Subcutaneous adipose tissue (tissue), 4 donors: ENCODE data around the gene PRKD1. TPM values are rescaled to one million over a fixed set of nuclear protein-coding genes. Genes with fewer than 3 reads are reported as not detected.

Experiments used
- CTCF ChIP-seq: fragments of 450-650 bp; IDR thresholded peaks from one replicate; pipeline ENCODE4 v1.5.1; 2016; ENCODE audit warnings: low read depth, mild to moderate bottlenecking, control low read depth, antibody characterized with exemption, moderate library complexity
- total RNA-seq, 4 donors: library from RNA; depleted of rRNA; stranded (reverse); fragments of >200 nt; gene quantifications; one replicate each; pipeline ENCODE4 v1.1.0, GENCODE V29; 2016

PRKD1 gene
- total RNA-seq, 4 donors from 2014 or later = 7.8 to 19.4 (median 19.1) TPM

DNA sequence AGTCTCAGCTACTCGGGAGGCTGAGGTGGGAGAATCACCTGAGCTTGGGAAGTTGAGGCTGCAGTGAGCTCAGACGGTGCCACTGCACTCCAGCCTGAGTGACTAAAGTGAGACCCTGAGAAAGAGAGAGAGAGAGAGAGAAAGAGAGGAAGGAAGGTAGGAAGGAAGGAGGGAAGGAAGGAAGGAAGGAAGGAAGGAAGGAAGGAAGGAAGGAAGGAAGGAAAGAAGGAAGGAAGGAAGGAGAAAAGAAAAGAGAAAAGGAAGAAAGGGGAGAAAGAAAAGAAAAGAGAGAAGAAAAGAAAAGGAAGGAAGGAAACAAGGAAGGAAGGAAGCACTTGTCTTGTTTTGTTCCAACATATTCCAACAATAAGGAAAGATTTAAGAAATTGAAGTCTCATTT lies 7.8 kb downstream of the PRKD1 start:
- TF ChIP-seq CTCF = no peak

- TF ChIP-seq CTCF = no peak
These were observed 8.7 kb downstream of the PRKD1 start for GRCh38 chr14:29918981-29919380.

- TF ChIP-seq CTCF = no peak
These were observed 14.1 kb downstream of the PRKD1 start for GRCh38 chr14:29913566-29913965.

DNA sequence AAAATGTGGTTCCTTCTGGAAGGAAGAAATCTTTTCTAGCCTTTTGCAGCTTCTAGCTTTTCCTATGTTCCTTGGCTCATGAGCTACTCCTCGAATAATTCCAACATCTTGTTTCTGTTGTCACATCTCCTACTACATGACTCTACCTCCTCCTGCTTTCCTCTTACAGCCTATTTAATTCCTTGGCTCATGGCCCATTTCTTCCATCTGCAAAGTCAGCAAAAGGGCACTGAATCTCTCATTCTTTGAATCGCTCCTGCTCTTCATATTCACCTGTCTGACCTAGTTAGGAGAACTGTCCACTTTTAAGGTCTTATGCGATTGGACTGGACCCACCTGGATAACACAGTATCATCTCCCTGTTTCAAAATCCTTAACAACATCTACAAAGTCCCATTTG lies 15.8 kb downstream of the PRKD1 start:
- TF ChIP-seq CTCF = no peak

DNA sequence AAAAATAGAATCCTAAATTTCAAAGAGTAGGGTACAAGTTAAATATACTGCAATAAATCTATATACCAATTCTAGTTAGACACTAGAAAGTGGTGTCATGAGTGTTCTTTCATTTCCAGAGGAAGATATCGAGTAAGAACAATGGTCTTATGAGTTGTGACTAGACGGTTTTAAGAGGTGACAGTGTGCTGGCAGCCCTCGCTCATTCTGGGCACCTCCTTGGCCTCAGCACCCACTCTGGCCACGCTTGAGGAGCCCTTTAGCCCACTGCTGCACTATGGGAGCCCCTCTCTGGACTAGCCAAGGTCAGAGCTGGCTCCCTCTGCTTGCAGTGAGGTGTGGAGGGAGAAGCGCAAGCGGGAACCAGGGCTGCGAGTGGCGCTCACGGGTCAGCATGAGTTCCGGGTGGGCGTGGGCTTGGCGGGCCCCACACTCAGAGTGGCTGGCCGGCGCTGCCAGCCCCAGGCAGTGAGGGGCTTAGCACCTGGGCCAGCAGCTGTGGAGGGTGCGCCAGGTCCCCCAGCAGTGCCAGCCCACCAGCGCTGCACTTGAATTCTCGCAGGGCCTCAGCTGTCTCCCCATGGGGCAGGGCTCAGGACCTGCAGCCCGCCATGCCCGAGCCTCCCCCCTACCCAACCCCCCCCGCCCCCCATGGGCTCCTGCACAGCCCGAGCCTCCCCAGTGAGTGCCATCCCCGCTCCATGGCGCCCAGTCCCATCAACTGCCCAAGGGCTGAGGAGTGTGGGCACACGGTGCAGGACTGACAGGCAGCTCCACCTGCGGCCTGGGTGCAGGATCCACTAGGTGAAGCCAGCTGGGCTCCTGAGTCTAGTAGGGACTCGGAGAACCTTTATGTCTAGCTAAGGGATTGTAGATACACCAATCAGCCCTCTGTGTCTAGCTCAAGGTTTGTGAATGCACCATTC lies 18.7 kb downstream of the PRKD1 start:
- no peak for TF ChIP-seq CTCF

- TF ChIP-seq CTCF = no peak
These were observed 21.3 kb downstream of the PRKD1 start for GRCh38 chr14:29906256-29906870.

- no peak for TF ChIP-seq CTCF
These were observed 22.1 kb downstream of the PRKD1 start for GRCh38 chr14:29905543-29905942.
